HepG2 (cell line): ENCODE results near the gene RCOR1. TPM values are rescaled to one million over a fixed set of nuclear protein-coding genes. Genes with fewer than 3 reads are reported as not detected.

Experiments used
- CBX5 ChIP-seq: sonication (generic); formaldehyde crosslinking; IDR thresholded peaks from 2 replicates; pipeline ENCODE4 v1.4.0; 2020; ENCODE audit warnings: missing genetic modification reagents, borderline replicate concordance
- ESRRA ChIP-seq: sonication (generic); formaldehyde crosslinking; IDR thresholded peaks from 2 replicates; pipeline ENCODE4 v1.5.1; 2020; ENCODE audit warnings: mild to moderate bottlenecking, low read depth, missing genetic modification reagents
- GTF2F1 ChIP-seq: fragments of 150-350 bp; IDR thresholded peaks from 2 replicates; pipeline ENCODE4 v1.6.1; 2014; ENCODE audit warnings: low read length
- HOXD1 ChIP-seq: sonication (generic); formaldehyde crosslinking; IDR thresholded peaks from 2 replicates; pipeline ENCODE4 v1.5.0; 2020; ENCODE audit warnings: missing genetic modification reagents
- IKZF5 ChIP-seq: IDR thresholded peaks from 2 replicates; pipeline ENCODE4 v1.6.1; 2018; ENCODE audit warnings: missing genetic modification reagents, mild to moderate bottlenecking, missing compliant biosample characterization
- KLF12 ChIP-seq: sonication (generic); formaldehyde crosslinking; IDR thresholded peaks from 2 replicates; pipeline ENCODE4 v1.4.0; 2020; ENCODE audit warnings: missing genetic modification reagents, borderline replicate concordance
- MED8 ChIP-seq: sonication (generic); formaldehyde crosslinking; IDR thresholded peaks from 2 replicates; pipeline ENCODE4 v1.8.1; 2023; ENCODE audit warnings: mild to moderate bottlenecking, missing genetic modification reagents; ENCODE audit not compliant: insufficient replicate concordance
- RBAK ChIP-seq: sonication (generic); formaldehyde crosslinking; IDR thresholded peaks from 2 replicates; pipeline ENCODE4 v1.5.1; 2020; ENCODE audit warnings: mild to moderate bottlenecking, missing genetic modification reagents
- SKIL ChIP-seq: sonication (generic); formaldehyde crosslinking; IDR thresholded peaks from 2 replicates; pipeline ENCODE4 v1.8.0; 2022; ENCODE audit warnings: missing genetic modification reagents, mild to moderate bottlenecking, moderate library complexity, borderline replicate concordance
- SOX6 ChIP-seq, 2 experiments: fragments of 450-650 bp in 1 of 2; sonication (generic) in 1 of 2; formaldehyde crosslinking in 1 of 2; IDR thresholded peaks; 2 replicates each; pipeline versions ENCODE4 v1.4.0 to v1.6.1; 2017 to 2020; ENCODE audit warnings: antibody characterized with exemption in 1 of 2, mild to moderate bottlenecking in 1 of 2, missing genetic modification reagents in 1 of 2
- THYN1 ChIP-seq: sonication (generic); formaldehyde crosslinking; IDR thresholded peaks from 2 replicates; pipeline ENCODE4 v1.8.1; 2023; ENCODE audit warnings: low read depth, mild to moderate bottlenecking, moderate library complexity, missing genetic modification reagents, borderline replicate concordance
- ZBTB3 ChIP-seq: sonication (generic); formaldehyde crosslinking; IDR thresholded peaks from 2 replicates; pipeline ENCODE4 v1.4.0; 2020; ENCODE audit warnings: low read depth, mild to moderate bottlenecking, moderate library complexity, missing genetic modification reagents, borderline replicate concordance
- ZNF335 ChIP-seq: sonication (generic); formaldehyde crosslinking; IDR thresholded peaks from 2 replicates; pipeline ENCODE4 v1.4.0; 2020; ENCODE audit warnings: missing genetic modification reagents
- ZNF362 ChIP-seq: sonication (generic); formaldehyde crosslinking; IDR thresholded peaks from 2 replicates; pipeline ENCODE4 v1.4.0; 2020; ENCODE audit warnings: missing genetic modification reagents, mild to moderate bottlenecking, borderline replicate concordance
- ZNF414 ChIP-seq: sonication (generic); formaldehyde crosslinking; IDR thresholded peaks from 2 replicates; pipeline ENCODE4 v1.5.0; 2020; ENCODE audit warnings: missing genetic modification reagents
- ZNF503 ChIP-seq: sonication (generic); formaldehyde crosslinking; IDR thresholded peaks from 2 replicates; pipeline ENCODE4 v1.4.0; 2020; ENCODE audit warnings: missing genetic modification reagents
- ZSCAN20 ChIP-seq: sonication (generic); formaldehyde crosslinking; IDR thresholded peaks from 2 replicates; pipeline ENCODE4 v1.4.0; 2020; ENCODE audit warnings: missing genetic modification reagents, mild to moderate bottlenecking, borderline replicate concordance
- ZSCAN25 ChIP-seq: sonication (generic); formaldehyde crosslinking; IDR thresholded peaks from 2 replicates; pipeline ENCODE4 v1.8.0; 2022; ENCODE audit warnings: mild to moderate bottlenecking, missing genetic modification reagents
- polyA plus RNA-seq, 8 experiments: library from polyadenylated mRNA; depleted of rRNA in 3 of 8; stranded (reverse) in 7 of 8; unstranded in 1 of 8; fragments of >200 nt; fragmentation: Illumina TruSeq in 4 of 8; extraction: Trizol in 4 of 8; gene quantifications; 2 replicates each; pipeline versions ENCODE4 v1.2.1 to v1.2.3, GENCODE V29; 2011 to 2016; ENCODE audit warnings: low read depth in 4 of 8, missing spikeins in 1 of 8, mixed read lengths in 1 of 8; ENCODE audit not compliant: insufficient read depth in 1 of 8
- total RNA-seq, 5 experiments: library from RNA; depleted of rRNA; stranded (reverse); fragments of >200 nt; fragmentation: Illumina TruSeq; extraction: Trizol; gene quantifications; 2 replicates each; pipeline ENCODE4 v1.2.3, GENCODE V29; 2016; ENCODE audit warnings: low read depth in 1 of 5

The RCOR1 gene
- total and polyA plus RNA-seq, 2 of the 13 experiments (the other 11 are each of a cell fraction or from before 2014, with no cell fraction given), result 10.2 to 11.1 TPM

- TF ChIP-seq ZSCAN20 (CRISPR knock-in tag) (0 out of 2 replicates have a peak, but pooled peaks have one; percentile 25), RBAK (no peak), MED8 (CRISPR knock-in tag) (no peak), SOX6 (IDR thresholded peaks at IDR 0.05) (no peak), SOX6 (CRISPR knock-in tag; IDR thresholded peaks at IDR 0.05) (no peak), HOXD1 (CRISPR knock-in tag) (0 out of 2 replicates have a peak, but pooled peaks have one; percentile 9), ZSCAN25 (CRISPR knock-in tag) (peak; percentile 81; the same call in 1 of the 2 replicates), ZBTB3 (no peak; the same call in 1 of the 2 replicates), IKZF5 (CRISPR knock-in tag) (no peak), ESRRA (no peak), CBX5 (CRISPR knock-in tag) (0 out of 2 replicates have a peak, but pooled peaks have one; percentile 9), SKIL (CRISPR knock-in tag) (peak; percentile 31; the same call in 1 of the 2 replicates), ZNF335 (CRISPR knock-in tag) (no peak), KLF12 (CRISPR knock-in tag) (peak; percentile 39; the same call in 1 of the 2 replicates), ZNF414 (CRISPR knock-in tag) (no peak), THYN1 (CRISPR knock-in tag) (no peak), ZNF362 (CRISPR knock-in tag) (no peak), GTF2F1 (no peak), ZNF503 (CRISPR knock-in tag) (0 out of 2 replicates have a peak, but pooled peaks have one; percentile 37)
Measured at GRCh38 chr14:102591944-102592762, at the start of gene RCOR1 (continued).
